Smooth muscle cell (in vitro differentiated cells): ENCODE results near the gene ADCYAP1R1. TPM values are rescaled to one million over a fixed set of nuclear protein-coding genes. Genes with fewer than 3 reads are reported as not detected.

Experiments used
- DNase-seq: peaks from one replicate; lab custom pipeline; 2025; ENCODE audit not compliant: unreplicated experiment; lab: John Stamatoyannopoulos, UW
- H2AFZ ChIP-seq: fragments of 200-600 bp; sonication (generic); 2 replicates; pipeline ENCODE4 v1.6.0; 2016; ENCODE audit warnings: antibody characterized with exemption, low read depth, mild to moderate bottlenecking
- H3F3A ChIP-seq: fragments of 200-600 bp; sonication (generic); 2 replicates; pipeline ENCODE4 v1.6.0; 2017; ENCODE audit warnings: antibody characterized with exemption, low read depth
- H3K27ac ChIP-seq: fragments of 200-600 bp; sonication (generic); 2 replicates; pipeline ENCODE4 v1.5.1; 2016; ENCODE audit warnings: low read depth, mild to moderate bottlenecking
- H3K27me3 ChIP-seq: fragments of 200-600 bp; sonication (generic); 2 replicates; pipeline ENCODE4 v1.6.1; 2016; ENCODE audit warnings: low read depth, mild to moderate bottlenecking
- H3K36me3 ChIP-seq: fragments of 200-600 bp; sonication (generic); 2 replicates; pipeline ENCODE4 v1.5.1; 2016; ENCODE audit warnings: low read depth
- H3K4me1 ChIP-seq: fragments of 200-600 bp; sonication (generic); 2 replicates; pipeline ENCODE4 v1.5.1; 2016; ENCODE audit warnings: low read depth
- H3K4me2 ChIP-seq: fragments of 200-600 bp; sonication (generic); 2 replicates; pipeline ENCODE4 v1.6.0; 2016; ENCODE audit warnings: mild to moderate bottlenecking
- H3K4me3 ChIP-seq: fragments of 200-600 bp; sonication (generic); 2 replicates; pipeline ENCODE4 v1.5.1; 2016; ENCODE audit warnings: mild to moderate bottlenecking
- H3K79me2 ChIP-seq: fragments of 200-600 bp; sonication (generic); 2 replicates; pipeline ENCODE4 v1.6.0; 2016; ENCODE audit warnings: low read depth, mild to moderate bottlenecking
- H3K9ac ChIP-seq: fragments of 200-600 bp; sonication (generic); 2 replicates; pipeline ENCODE4 v1.6.0; 2016; ENCODE audit warnings: low read depth
- H3K9me3 ChIP-seq: fragments of 200-600 bp; sonication (generic); replicated peaks from 2 replicates; pipeline ENCODE4 v1.5.1; 2016; ENCODE audit warnings: low read depth
- H4K20me1 ChIP-seq: fragments of 200-600 bp; sonication (generic); 2 replicates; pipeline ENCODE4 v1.6.0; 2016; ENCODE audit warnings: low read depth
- CTCF ChIP-seq: fragments of 200-600 bp; sonication (generic); IDR thresholded peaks from 2 replicates; pipeline ENCODE4 v1.5.1; 2017; ENCODE audit warnings: borderline replicate concordance, mild to moderate bottlenecking, antibody characterized with exemption; ENCODE audit not compliant: insufficient read depth, poor library complexity, severe bottlenecking
- whole genome bisulfite sequencing: methylation state at CpG from one replicate; pipeline ENCODE4 v1.1.7; 2016; ENCODE audit warnings: low lambda C conversion rate; 5-methylcytosine and 5-hydroxymethylcytosine counted together
- polyA plus RNA-seq: library from polyadenylated mRNA; unstranded; fragments of >200 nt; fragmentation: Nextera tagmentation; extraction: Ambion mirVana; gene quantifications from 2 replicates; pipeline ENCODE4 v1.2.1, GENCODE V29; 2016
- total RNA-seq: library from RNA; depleted of rRNA; stranded (reverse); fragments of >200 nt; gene quantifications from 2 replicates; pipeline ENCODE4 v1.2.3, GENCODE V29; 2014

Gene ADCYAP1R1
- total and polyA plus RNA-seq, 2 experiments from 2014 or later = not detected

- Histone ChIP-seq H3K36me3 (no peaks in the 10 kb centered on the region), H3K4me1 (no peaks in the 10 kb centered on the region), H3K4me3 (no peak overlapping the region), H3F3A (no peaks in the 10 kb centered on the region), H3K27me3 (no peaks in the 10 kb centered on the region), H3K9me3 (no peaks in the 10 kb centered on the region), H3K9ac (no peak overlapping the region), H2AFZ (no peak overlapping the region), H3K27ac (no peak overlapping the region), H3K4me2 (no peak overlapping the region), H4K20me1 (no peaks in the 10 kb centered on the region), H3K79me2 (no peaks in the 10 kb centered on the region)
- 81% methylated on average over 9 of the region's 9 CpGs for WGBS
- no peak for TF ChIP-seq CTCF
- DNase-seq = no peak
Measured at GRCh38 chr7:31102973-31103850, 51.1 kb downstream of the ADCYAP1R1 start.

GRCh38 chr7:31104361-31105255, 52.5 kb downstream of the ADCYAP1R1 start:
- Histone ChIP-seq H3K4me2 (no peak overlapping the region), H3K79me2 (no peaks in the 10 kb centered on the region), H3K27me3 (no peaks in the 10 kb centered on the region), H3K4me1 (no peaks in the 10 kb centered on the region), H3K9ac (no peak overlapping the region), H3K36me3 (no peaks in the 10 kb centered on the region), H2AFZ (no peak overlapping the region), H3K4me3 (no peak overlapping the region), H3F3A (no peaks in the 10 kb centered on the region), H4K20me1 (no peaks in the 10 kb centered on the region), H3K27ac (no peak overlapping the region), H3K9me3 (no peaks in the 10 kb centered on the region)
- no peak for DNase-seq
- 90% methylated on average over 8 of the region's 8 CpGs for WGBS
- TF ChIP-seq CTCF = no peak

- H3K9me3 ChIP-seq = no peaks in the 10 kb centered on the region
- no peaks in the 10 kb centered on the region for H3K36me3 ChIP-seq
- no peak overlapping the region for H3K27ac ChIP-seq
- no peaks in the 10 kb centered on the region for H3K27me3 ChIP-seq
- H3K9ac ChIP-seq = no peak overlapping the region
- H4K20me1 ChIP-seq = no peaks in the 10 kb centered on the region
- H3K4me3 ChIP-seq = no peak overlapping the region
- no peaks in the 10 kb centered on the region for H3F3A ChIP-seq
- DNase-seq = no peak
- H3K4me2 ChIP-seq = no peak overlapping the region
- H3K79me2 ChIP-seq = no peaks in the 10 kb centered on the region
- no peak for TF ChIP-seq CTCF
- H2AFZ ChIP-seq = no peak overlapping the region
- WGBS = 82% methylated on average over 7 of the region's 7 CpGs
- no peaks in the 10 kb centered on the region for H3K4me1 ChIP-seq
Measured at GRCh38 chr7:31105256-31105950, 53.3 kb downstream of the ADCYAP1R1 start.
